ENCODE measurements around the gene AIG1.
"Not testable (repeated sequence)": the region's sequence is repeated elsewhere in the genome, so short reads cannot be mapped to it uniquely, and the experiment has no call there.

The AIG1 gene

DNA sequence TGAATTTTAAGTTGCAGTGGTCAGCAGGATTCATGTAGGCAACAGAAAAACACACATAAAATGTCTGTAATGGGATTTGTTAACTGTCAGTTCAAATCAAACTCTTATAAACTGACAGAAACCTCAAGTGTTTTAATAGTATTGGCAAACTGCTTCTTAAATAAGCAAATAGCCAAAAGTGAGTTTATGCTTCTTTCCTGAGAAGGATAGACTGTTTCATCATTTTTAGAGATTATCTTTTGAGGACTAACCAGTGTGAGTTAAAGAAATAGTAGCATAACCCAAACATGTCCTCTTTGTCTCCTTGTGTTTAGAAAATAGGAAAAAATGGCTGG, 68.0 kb downstream of the AIG1 start:
- no peak for DNase-seq (ENCODE audit: low read depth)

DNA sequence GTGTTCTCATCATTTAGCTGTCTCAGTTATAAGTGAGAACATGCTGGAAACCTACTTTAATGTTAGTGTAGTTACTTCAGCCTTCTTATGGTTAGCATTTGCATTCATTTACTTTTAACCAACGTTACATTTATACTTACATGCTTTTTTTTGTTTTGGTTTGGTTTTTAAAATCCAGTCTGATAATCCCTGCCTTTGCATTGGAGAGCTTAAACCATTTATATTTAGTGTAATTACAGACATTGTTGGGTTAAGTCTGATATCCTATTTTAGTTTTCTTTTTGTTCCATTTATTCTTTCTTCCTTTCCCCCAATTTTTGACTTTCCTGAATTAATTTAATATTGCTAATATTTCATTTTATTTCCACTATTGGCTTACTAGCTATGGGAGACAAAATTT, 70.2 kb downstream of the AIG1 start:
- no peak for DNase-seq (ENCODE audit: low read depth)

DNA sequence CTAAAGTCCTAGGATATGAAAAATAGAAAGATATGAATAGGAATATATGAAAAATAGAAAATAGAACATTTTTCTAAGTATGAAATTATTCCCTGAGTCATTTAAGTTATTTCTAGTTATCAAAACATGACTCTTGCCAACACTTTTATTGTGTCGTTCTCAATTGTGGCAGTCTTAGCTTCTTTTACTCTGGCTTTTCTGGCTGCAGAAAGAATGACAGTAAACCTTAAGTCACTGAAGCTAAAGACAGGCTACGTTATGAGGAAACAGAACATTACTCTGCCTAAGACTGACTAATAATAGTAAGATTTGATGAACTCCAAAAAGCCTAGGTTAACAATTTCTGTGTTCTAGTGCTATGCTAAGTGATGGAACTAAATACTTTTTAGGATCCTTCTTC, 74.6 kb downstream of the AIG1 start:
- no peak for DNase-seq (ENCODE audit: low read depth)

DNA sequence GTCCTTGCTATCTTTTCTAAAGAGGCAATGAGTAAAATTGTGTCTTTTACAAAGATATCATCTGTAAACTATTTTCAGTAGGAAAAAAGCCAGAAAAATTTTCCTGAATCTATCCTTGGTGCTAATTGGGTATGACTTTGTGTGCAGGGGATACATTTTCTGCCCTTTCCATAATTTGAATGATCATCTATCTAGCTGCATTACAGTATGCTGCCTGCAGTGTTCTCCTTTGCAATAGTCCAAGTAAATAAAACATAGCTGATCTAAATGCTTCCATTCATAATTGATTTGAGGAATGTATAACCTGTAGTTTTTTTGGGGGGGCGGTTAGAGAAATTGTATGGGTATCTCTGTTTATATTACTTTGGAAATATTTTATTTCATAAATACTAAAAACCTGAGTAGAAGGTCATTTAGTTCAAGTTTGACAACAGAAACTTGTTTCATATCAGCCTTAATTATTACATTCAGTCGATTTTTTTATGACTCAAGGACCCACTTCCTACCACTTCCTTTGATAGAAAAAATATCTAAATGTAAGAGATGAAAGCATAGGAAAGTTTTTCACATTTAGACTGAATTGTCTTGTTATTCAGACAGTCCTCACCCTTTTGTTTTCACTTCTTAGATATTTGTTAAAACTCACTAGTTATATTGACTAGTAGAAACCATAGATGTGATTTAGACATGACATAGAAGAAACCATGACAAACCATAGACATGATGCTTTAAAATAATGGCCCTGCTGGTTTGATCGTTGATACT, 75.3 kb downstream of the AIG1 start:
- no peak for DNase-seq (ENCODE audit: low read depth)

DNA sequence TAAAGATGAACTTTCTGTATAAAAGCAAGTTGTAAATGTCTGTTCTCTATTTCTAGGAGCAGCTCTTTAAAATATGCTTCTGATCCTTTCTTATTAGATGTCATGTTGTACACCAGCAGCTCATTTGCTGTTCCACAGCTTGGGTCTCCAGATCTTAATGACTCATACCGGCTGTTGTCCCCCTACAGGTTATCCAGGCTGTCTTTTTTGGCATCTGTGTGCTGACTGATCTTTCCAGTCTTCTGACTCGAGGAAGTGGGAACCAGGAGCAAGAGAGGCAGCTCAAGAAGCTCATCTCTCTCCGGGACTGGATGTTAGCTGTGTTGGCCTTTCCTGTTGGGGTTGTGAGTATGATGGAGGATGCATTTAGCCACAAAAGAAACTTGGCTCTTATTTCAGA, 76.0 kb downstream of the AIG1 start:
- DNase-seq (ENCODE audit: low read depth): no peak

DNA sequence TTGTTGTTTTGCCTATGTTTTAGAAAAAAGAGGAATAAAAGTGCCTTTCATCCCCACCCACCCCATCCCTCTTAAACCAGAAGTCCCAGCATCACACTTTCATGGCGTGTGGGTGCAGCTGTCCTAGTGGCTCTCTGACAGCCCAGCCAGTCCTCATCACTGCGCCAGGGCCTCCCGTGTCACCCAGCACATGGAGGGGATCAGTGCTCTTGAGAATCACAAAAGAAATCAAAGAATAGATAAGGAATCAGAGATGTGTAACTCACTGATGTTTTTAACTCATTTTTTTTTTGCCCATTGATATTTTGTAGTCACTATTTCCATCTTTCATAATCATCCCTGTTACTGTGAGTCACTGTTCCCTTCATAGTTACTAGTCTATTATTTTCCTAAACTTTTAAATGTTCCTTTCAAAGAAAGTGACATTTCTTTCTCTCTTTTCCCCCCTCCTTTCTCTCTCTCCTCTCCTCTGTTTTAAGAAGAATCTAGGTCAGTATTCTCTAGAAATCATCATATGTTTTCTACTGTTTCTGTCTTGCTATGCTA, 78.6 kb downstream of the AIG1 start:
- no peak for DNase-seq (ENCODE audit: low read depth)

DNA sequence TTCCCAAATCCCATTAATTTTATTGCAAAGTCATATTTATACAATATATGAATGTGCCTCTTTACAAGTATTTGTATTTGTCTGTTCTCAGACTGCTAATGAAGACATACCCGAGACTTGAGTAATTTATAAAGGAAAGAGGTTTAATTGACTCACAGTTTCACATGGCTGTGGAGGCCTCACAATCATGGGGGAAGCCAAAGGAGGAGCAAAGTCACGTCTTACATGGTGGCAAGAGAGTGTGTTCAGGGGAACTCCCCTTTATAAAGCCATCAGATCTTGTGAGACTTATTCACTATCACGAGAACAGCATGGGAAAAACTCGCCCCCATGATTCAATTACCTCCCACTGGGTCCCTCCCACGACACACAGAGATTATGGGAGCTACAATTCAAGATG, 79.2 kb downstream of the AIG1 start:
- DNase-seq (ENCODE audit: low read depth): not testable (repeated sequence)

DNA sequence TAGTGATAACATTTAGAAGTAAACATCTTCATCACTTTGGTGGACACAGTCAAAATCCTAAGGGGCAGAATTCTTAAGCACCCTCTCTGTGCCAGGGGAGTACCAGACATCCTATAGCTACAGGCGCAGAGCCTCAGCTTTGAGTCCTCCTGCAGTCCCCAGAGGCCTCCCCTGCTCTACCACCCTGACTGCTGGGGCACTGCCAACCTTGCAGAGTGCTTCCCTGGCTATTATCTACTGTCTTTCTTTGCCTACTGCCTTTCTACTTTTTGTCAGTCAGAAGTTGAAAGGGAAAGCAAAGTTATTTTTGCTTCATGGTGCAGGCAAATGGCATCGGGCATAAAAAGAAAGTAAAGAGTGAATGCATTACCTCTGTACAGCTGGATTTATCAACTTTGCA, 80.1 kb downstream of the AIG1 start:
- no peak for DNase-seq (ENCODE audit: low read depth)

DNA sequence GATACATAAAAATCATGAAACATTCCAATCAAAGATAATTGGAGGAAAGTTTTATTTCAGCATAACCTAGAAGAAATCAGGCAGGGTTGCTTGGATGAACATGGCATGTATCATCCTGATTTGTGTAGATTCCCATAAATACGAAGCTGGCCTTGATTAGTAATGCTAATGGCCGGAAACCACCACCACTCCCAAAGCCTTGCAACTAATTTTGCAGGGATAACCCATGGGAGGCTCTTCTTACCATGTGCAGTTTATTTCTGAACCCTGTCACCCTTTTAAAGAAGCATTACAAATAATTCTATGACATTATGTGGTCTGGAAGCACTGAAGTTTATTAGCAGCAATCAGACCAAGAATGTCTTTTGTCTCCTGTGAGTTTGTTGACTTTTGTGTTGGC, 80.8 kb downstream of the AIG1 start:
- DNase-seq (ENCODE audit: low read depth): no peak

DNA sequence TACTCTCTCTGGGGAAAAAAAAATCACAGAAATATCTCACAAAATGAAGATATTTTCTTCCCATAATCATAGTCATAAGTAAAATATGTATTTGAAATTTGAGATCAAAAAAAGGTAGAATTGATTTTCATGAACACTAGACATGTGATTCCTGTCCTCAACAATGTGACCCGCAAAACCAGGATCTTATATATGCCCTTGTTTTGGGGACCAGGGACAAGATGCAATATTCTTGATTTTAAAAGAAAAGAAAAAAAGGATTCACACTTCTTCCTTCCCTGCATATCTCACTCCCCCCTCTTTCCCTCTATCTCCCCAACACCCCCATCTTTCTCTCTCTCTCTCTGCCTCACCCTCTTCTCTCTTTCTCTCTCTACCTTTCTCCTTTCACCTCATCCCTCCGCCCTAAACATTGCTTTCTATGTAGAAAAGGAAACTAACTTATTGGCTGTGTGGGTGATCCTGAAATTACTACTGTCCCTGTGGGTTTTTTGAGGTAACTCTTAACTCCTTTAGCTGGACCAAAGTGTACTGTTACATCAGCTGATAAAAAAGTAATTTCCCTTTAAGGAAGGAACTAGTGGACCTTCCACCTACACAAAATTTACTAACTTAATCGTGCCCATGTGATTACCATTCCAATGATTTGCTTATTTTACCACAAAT, 85.6 kb downstream of the AIG1 start:
- no peak for DNase-seq (ENCODE audit: low read depth)

DNA sequence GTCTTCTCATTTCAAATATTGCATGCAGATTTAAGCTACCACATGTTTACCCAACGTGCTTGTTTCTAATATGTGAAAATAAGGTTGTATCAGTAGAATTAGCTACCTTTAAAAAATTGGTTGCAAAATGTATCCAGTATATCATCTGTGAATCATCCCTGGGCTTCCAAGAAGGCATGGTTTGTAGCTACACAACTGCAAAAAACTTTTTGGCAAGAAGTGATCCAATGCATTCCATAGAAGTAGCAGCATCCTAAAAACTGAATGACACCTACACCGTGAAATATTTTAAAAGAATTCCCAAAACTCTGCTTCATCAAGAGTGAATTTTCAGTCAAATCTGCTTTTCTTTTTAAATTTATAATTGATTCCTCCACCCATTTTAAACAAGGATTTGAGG, 89.1 kb downstream of the AIG1 start:
- no peak for DNase-seq (ENCODE audit: low read depth)

DNA sequence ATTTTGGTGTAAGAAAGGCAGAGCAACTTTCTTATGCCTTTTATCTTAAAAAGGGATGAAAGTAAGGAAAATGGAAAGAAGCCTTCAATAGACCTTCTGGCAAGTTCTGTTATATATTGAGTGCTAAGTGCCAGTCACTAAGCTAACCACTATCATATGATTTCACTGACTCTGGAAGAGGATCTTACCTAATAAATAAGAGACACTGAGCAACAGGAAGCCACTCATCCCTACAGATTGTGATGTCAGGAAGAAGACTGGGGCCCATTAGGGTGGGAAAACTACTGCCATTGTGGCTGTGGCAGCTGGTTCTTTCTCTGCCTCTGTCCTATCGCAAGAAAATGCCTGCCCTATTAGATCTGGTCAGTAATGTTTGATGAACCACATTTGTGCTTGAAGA, 89.6 kb downstream of the AIG1 start:
- DNase-seq (ENCODE audit: low read depth): no peak

DNA sequence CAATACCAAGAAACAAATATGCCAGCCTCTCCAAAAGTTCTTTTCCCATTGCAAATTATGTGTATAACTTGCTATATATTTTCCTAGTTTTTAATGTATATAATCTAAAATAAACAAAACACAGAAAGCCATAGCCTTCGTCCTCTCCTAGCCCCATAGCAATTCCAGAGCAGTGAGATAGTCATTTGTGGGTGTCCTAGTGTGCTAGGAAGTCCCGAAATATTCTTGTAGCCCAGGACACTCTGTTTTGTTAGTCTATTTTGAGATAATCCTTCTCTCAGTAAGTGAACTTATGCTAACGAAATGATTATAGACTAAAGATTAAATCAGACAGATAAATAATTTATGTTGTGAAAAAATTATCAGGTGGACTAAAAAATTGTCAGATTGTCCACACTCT, 90.7 kb downstream of the AIG1 start:
- no peak for DNase-seq (ENCODE audit: low read depth)

DNA sequence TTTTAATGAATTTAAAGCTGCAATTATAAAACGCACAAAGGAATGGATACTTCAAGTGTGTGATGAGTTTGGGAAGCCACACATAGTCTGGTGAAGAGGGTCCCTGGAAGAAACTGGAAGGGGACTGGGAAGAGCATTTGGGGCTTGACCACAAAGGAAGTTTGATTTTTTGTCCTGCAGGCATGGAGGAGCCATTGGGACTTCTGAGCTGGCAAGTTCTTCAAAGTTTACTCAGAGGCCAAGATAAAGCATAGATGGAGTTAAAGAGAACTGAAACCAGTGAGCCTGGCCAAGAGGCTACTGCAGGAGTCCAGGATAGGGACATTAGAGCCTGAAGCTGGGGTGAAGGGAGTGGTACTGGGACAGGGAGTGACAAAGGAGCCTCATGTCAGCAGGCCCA, 95.0 kb downstream of the AIG1 start:
- no peak for DNase-seq (ENCODE audit: low read depth)

DNA sequence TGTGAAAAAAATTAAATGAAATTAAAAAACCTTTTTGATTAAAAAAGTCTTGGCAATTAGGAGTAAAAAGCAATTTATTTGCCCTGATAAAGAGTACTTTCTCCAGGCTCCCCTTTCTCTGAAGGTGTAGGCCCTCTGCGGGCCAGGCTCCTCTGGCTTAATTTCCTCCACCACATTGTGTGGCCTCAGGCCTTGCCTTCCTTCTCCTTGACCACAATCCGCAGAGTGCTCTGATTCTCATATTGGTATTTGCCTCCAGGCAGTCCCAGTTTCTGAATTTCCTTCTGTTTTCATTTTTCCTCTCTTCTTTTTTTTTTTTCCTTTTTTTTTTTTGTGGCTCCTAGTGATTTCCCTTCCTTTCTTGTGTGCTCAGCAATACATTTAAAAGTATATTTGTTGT, 96.4 kb downstream of the AIG1 start:
- no peak for DNase-seq (ENCODE audit: low read depth)

DNA sequence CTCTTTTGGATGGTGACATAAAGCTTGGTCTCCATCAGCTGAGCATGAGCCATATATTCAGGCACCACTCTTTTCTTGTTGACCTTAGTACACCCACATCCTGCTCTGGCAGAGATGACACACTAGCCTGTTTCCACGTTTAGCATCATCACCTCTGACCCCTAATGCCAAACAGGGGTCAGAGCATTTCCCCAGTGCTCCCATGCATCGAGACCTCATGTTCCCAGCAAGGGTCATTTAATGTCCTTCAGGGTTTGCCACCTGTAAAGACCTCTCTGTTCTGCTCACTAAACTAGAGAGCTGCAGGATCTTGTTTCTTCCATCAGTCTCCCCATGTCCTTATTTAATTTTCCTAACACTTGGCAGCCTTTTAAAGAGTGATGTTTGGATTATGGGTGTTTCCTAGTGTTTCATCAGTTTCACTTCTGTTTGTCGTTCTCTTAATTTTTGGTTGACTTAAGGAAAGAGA, 97.5 kb downstream of the AIG1 start:
- DNase-seq (ENCODE audit: low read depth): no peak

DNA sequence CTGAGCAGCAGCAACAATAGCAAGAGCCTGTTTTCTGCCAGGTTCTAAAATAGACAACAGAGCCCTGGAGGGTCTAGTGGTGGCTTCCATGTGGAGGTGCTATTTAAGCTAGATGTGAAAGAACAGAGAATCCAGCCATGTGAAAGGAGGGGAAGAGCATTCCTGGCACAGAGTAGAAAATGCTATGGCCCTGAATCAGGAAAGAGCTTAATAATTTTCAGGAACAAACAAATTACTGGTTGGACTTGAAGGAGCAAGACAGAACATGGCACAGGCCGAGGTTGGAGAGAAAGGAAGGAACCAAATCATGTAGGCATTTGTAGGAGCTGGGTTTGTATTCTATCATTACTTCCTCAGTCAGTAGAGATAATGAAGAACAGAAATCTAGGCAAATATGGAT, 98.3 kb downstream of the AIG1 start:
- DNase-seq (ENCODE audit: low read depth): no peak

DNA sequence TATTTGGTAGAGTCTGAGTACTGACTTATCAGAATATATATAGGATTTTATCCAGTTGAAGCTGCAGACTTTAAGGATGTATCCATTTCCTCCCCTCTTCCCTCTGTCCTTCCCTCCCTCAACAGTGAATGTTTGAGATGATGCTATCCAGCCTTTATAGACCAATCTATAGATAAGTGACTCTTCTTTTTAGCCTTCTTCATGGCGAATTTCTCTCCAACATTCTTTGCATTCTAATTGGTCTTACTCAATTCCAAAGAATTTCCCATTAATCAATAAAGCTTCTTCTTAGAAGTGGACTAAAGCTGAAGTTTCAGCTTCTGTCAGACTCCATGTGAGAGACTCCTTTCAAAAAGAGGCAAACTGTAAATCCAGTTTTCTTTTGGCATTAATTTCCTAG, 99.3 kb downstream of the AIG1 start:
- no peak for DNase-seq (ENCODE audit: low read depth)

DNA sequence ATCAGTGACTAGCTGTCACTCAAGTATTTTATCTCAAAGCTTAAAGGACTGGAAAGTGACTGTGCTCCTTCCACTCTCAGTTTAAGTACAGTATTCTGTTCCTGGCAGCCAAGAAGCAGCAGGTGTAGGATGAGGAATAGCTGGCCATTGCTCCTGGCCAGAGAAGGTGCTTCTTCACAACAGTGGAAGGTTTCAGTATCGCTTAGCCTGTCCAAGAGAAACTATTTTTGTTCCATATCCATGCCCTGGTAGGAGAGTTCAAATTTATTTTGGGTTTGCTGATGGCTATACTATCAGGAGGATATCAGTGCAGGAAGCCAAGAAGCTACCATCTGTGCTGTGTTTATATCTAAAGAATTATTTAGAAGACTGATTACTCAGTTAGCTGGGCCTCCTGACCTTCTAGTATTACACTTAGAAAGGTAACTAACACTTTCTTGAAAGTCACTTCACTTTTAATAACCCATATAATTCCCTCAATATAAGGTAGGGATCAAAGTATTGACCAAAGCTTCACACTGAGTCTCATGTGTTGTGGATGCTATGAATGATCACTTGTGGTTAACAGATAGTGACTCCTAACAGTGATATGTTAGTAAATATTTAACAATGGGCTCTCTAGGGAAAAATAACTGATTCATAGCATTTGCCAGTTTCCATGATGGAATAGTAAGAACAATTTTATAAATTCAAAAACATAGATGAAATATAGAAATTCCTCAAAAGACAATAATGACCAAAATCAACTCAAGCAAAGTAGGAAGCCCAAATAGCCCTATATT, 99.9 kb downstream of the AIG1 start:
- DNase-seq (ENCODE audit: low read depth): no peak

DNA sequence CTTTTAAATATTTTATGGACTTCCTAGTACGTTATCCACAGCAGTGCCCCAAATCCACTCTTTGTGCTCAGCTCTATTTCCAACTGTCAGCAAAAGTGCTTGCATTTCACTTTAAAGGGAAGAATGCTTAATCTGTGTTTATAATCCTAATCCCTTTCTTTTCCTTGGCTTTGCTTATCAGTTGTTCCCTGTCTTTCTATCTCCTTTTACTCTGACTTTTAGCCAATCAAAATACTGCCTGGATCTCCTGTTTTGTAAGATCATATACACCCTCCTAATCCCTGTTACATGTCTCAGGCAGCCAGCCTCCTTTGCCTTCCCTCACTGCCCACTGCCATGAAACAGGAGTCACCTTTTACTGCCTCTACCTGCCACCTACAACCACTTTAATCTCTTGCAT, 102.9 kb downstream of the AIG1 start:
- no peak for DNase-seq (ENCODE audit: low read depth)

DNA sequence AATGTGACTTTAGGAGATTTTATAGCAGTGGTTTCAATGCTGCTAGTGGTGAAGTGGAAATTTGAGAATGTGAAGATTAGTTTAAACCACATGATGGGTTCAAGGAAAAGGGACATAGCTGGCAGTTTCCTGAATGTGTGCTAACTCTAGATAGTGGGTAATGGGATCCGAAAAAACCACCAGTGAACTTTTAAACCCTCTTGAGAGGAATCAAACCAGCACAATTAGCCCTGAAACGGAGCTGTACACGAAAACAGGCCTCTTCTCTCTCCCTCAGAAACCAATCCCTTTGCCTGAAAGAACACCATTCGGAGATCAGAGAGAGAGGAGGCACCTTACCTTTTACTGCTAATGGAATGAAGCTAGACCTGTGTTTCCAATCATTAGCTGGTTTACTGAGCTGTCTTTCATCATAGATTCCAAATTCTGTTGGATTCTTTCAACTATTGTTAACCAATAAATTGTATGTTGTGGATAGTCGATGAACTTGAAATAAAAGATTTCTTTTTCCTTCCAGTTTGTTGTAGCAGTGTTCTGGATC, 103.9 kb downstream of the AIG1 start:
- DNase-seq (ENCODE audit: low read depth): no peak

DNA sequence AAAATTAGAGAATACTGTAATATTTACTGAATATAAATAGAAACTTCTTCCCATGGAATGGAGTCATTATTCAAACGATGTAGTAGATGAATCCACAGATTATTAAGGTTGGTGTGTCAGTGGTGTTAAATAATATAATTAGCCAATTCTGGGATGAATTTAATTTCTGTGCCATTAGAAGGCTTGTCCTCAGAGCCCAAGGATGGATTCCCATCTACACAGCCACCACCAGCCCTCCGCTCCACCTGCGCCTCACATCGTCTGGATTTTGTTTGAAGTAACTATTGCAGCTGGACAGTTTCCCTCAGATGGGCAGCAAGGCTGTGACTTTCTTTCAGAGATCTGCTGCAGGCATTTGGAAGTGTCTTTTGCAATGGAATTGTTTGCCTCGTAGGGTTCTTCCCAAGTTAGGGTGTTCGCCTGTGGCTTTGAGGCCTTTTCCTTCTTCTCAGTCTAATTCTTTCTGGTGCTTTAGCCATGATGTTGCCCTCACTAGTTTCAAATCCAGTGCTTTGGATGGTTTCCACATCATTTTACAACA, 104.7 kb downstream of the AIG1 start:
- DNase-seq (ENCODE audit: low read depth): no peak
